A549 treated with ZK216348 at 1 μM for 4 hours (cell line): ENCODE results near the gene TBCD. TPM values are rescaled to one million over a fixed set of nuclear protein-coding genes. Genes with fewer than 3 reads are reported as not detected.

ENCODE experiments used
- total RNA-seq: library from RNA; stranded (reverse); fragments of 200-300 nt; extraction: Qiagen RNA extraction; gene quantifications from 5 replicates; pipeline ENCODE4 v1.2.3, GENCODE V29; 2022; ENCODE audit warnings: low read depth

TBCD gene
- 56.6 to 82.1 TPM (median 79.3 TPM) in 5 replicates for total RNA-seq

DNA sequence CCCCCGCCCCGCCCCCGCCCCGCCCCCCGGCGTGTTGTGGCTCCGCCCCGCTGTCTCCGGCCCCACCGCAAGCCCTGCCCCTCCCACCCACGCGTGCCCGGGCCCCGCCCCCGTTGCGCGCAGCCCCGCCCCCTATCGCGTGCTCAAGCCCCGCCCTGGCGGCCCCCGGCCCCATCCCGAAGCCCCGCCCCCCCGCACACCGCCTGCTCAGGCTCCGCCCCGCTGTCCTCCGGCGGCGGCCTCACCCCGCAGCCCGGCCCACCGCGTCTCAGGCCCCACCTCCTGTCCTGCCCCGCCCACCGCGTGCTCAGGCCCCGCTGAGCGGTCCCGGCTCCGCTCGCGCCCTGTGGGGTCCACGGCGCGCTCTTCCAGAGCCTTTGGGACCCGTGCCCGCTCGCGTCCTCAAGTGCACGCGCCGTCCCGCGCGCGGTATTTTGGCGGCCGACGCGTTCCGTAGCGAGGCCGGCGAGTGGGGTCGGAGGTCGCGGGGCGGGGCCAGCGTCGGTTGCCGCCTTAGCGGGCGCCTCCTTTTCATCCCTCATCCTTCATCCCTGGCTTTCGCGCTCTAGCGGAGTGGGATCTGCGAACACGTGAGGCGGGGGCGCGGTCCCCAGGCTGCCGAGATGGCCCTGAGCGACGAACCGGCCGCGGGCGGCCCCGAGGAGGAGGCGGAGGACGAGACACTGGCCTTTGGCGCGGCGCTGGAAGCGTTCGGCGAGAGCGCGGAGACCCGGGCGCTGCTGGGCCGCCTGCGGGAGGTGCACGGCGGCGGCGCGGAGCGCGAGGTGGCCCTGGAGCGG, at the start of gene TBCD:
TSS of gene TBCD (plus strand) at position 495 of the 800 bp plus-strand sequence. CDS start at position 624, 129 bp downstream.

DNA sequence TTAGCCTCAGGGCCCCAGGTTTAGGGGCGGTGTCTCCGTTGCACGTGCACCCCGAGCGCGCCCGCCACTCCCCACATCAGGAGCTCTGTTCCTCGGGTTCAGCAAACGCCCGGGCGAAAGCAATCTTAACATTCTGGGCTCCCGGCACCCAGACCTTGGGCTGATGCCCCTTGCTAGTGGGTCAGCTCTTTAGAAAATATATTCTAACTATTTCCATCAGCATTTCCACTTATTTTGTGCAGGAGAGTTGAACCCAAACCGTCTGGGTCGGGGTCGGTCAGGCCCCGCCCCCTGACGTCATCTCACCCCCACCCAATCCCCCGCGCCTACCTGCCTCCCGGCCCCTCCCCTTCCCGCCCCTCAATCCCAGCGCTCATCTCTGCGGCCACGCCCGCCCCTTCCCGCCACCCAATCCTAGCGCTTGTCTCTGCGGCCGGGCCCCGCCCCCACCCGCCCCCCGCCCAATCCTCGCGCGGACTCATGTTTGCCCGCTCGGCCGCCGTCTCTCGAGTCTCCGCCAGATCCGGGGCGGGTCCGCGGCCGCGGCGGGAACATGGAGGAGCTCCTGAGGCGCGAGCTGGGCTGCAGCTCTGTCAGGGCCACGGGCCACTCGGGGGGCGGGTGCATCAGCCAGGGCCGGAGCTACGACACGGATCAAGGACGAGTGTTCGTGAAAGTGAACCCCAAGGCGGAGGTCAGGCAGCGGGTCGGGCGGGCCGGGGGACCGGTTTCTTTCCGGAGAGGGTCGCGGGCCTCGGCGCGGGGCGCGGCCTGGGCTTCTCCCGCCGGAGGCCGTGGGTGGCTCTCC, 35.5 kb upstream of the TBCD start, which contains the start of gene FN3KRP:
TSS of gene FN3KRP (plus strand) at position 504 of the 808 bp plus-strand sequence. CDS start at position 554, 50 bp downstream.

DNA sequence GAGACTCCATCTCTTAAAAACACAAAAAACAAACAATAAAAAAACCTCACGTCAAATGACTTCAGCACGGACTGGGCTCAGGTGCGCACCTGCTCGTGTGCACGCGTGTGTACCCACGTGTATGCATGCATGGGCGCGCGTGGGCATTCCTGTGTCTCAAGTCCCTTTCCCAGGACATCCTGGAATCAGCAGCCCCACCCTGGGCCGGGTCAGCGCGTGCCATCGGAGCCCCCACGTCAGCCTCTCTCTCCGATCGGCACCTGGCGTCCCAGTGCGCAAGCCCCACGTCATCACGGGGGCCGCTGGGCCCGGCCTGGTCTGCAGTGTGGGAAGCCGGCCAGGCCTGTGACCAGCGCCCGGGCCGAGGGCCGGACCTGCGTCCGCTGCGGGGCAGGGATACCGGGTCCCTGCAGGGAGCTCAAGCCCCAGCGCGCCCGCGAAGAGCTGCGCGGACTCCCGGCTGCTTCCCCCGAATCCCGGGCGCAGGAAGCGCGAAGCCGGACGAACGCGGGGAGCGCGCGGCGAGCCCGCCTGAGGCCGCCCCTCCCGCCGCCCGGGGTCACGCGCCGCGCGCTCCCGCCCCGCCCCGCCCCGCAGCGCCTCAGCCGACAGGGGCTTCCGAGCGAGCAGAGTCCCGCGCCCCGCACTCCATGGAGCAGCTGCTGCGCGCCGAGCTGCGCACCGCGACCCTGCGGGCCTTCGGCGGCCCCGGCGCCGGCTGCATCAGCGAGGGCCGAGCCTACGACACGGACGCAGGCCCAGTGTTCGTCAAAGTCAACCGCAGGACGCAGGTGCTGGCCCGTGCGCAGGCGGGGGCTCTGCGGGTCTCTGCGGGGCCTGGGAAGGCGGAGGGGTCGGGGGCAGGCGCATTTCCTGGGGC, 16.6 kb upstream of the TBCD start, which contains the start of gene FN3K:
TSS of gene FN3K (plus strand) at position 629 of the 880 bp plus-strand sequence. CDS start at position 651, 22 bp downstream.

DNA sequence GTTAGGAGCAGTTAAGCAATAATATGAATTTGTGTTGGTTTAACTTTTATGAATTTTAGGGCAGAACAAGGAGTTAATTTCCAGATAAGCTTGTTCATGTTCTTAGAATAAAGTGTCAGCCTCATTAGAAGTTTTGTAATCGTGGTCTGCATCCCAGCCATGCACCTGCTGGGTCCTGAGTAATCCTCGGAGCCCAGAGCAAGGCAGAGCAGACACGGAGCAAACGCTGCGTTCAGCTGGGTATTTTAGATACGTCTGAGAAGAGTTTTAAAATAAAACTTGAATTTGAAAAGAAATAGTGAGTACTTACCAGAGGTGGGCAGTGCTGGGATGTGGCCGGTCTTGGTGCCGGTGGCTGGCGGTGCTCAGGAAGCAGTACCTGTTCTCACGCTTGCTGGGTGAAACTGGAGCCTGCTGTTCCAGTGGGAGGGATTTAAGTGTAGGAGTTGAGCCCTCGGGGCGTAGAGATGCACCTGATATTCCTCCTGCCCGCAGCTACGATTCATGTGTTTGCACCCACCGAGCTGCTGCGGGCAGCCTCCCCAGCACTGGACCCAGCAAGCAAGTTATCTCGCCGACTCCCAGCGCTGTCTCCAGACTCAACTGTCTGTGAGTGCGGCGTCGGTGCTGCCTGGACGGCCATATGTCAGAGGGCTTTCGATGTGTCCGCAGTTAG, 87.9 kb downstream of the TBCD start, which contains the start of gene ZNF750:
TSS of gene ZNF750 (minus strand) at position 406 of the 676 bp plus-strand sequence. CDS start 7,568 bp downstream, outside the sequence.

Other genes starting within 250 kb of the TBCD start
- gene FOXK2, start 232.3 kb upstream of the TBCD start, total RNA-seq, result 44.3 to 63.1 TPM (median 54.7 TPM) in 5 replicates
- 87.9 to 93.2 TPM (median 91.2 TPM) in 5 replicates for gene WDR45B, start 103.6 kb upstream of the TBCD start, total RNA-seq
- 10.8 to 18.9 TPM (median 17.7 TPM) in 5 replicates for gene RAB40B, start 53.4 kb upstream of the TBCD start, total RNA-seq
- 60.6 to 70.3 TPM (median 66.1 TPM) in 5 replicates for gene FN3KRP, start 35.4 kb upstream of the TBCD start, total RNA-seq
- gene FN3K, start 16.4 kb upstream of the TBCD start, total RNA-seq, result 6.3 to 10.2 TPM (median 9.0 TPM) in 5 replicates
- gene ZNF750, start 88.0 kb downstream of the TBCD start, total RNA-seq, result not detected in 5 replicates